ENCODE results near the gene RNF38.

- TF ChIP-seq CTCF (IDR thresholded peaks at IDR 0.05; ENCODE audit: poor library complexity, severe bottlenecking) (no peak), POLR2AphosphoS5 (IDR thresholded peaks at IDR 0.05) (no peak), REST (IDR thresholded peaks at IDR 0.05; ENCODE audit: borderline replicate concordance) (no peak), EZH2 (IDR thresholded peaks at IDR 0.05; ENCODE audit: borderline replicate concordance, insufficient read depth, low read length, poor library complexity, severe bottlenecking) (no peak), EP300 (conservative IDR thresholded peaks at IDR 0.05; ENCODE audit: poor library complexity, severe bottlenecking) (no peak), RAD21 (conservative IDR thresholded peaks at IDR 0.05) (no peak), SMC3 (conservative IDR thresholded peaks at IDR 0.05; ENCODE audit: poor library complexity) (no peak), TAF1 (IDR thresholded peaks at IDR 0.05; ENCODE audit: low read depth) (no peak)
Measured at GRCh38 chr9:36323926-36324325, 76.1 kb downstream of the RNF38 start.

All from neural cell (in vitro differentiated cells).